ENCODE measurements around the gene ADCY3.
"Not testable (repeated sequence)": the region's sequence is repeated elsewhere in the genome, so short reads cannot be mapped to it uniquely, and the experiment has no call there.

ADCY3 gene

GRCh38 chr2:24839729-24840128 lies 80.3 kb downstream of the ADCY3 start:
- TF ChIP-seq CTCF (conservative IDR thresholded peaks at IDR 0.05; ENCODE audit: low read length), result no peak
- no peak for DNase-seq (ENCODE audit: low read depth)
- H3K4me3 ChIP-seq (ENCODE audit: low read length), result no peak overlapping the region

GRCh38 chr2:24838541-24838940 lies 81.5 kb downstream of the ADCY3 start:
- H3K4me3 ChIP-seq (ENCODE audit: low read length), result no peak overlapping the region
- no peak for TF ChIP-seq CTCF (conservative IDR thresholded peaks at IDR 0.05; ENCODE audit: low read length)
- no peak for DNase-seq (ENCODE audit: low read depth)

- no peak for DNase-seq (ENCODE audit: low read depth)
- no peak overlapping the region for H3K4me3 ChIP-seq (ENCODE audit: low read length)
- no peak for TF ChIP-seq CTCF (conservative IDR thresholded peaks at IDR 0.05; ENCODE audit: low read length)
Observed at GRCh38 chr2:24837996-24838513, 82.0 kb downstream of the ADCY3 start.

- DNase-seq (ENCODE audit: low read depth), result no peak
- H3K4me3 ChIP-seq (ENCODE audit: low read length), result no peak overlapping the region
- no peak for TF ChIP-seq CTCF (conservative IDR thresholded peaks at IDR 0.05; ENCODE audit: low read length)
Observed at GRCh38 chr2:24836706-24837105, 83.3 kb downstream of the ADCY3 start.

- H3K4me3 ChIP-seq (ENCODE audit: low read length), result no peak overlapping the region
- TF ChIP-seq CTCF (conservative IDR thresholded peaks at IDR 0.05; ENCODE audit: low read length), result no peak
- no peak for DNase-seq (ENCODE audit: low read depth)
Observed at GRCh38 chr2:24836206-24836605, 83.8 kb downstream of the ADCY3 start.

GRCh38 chr2:24835411-24835810 lies 84.6 kb downstream of the ADCY3 start:
- DNase-seq (ENCODE audit: low read depth), result peak; percentile 33
- not testable (repeated sequence) for H3K4me3 ChIP-seq (ENCODE audit: low read length)

GRCh38 chr2:24834733-24835395 lies 85.2 kb downstream of the ADCY3 start:
- H3K4me3 ChIP-seq (ENCODE audit: low read length), result no peak overlapping the region
- DNase-seq (ENCODE audit: low read depth), result no peak
- no peak for TF ChIP-seq CTCF (conservative IDR thresholded peaks at IDR 0.05; ENCODE audit: low read length)
